ENCODE results near the gene CCN2.

Gene CCN2

GRCh38 chr6:131946992-131947955, 3.9 kb downstream of the CCN2 start:
- H3K27ac ChIP-seq = no peak overlapping the region
- H3K4me3 ChIP-seq (ENCODE audit: low read depth in 1 of 2, low read length in 1 of 2) = no peak overlapping the region
- peaks cover 72% of the 10 kb centered on the region for H3K27me3 ChIP-seq
- H3K36me3 ChIP-seq = no peaks in the 10 kb centered on the region
- TF ChIP-seq CTCF (IDR thresholded peaks at IDR 0.05) = no peak
- peaks cover 0 to 2% of the 10 kb centered on the region in 2 experiments for H3K4me1 ChIP-seq (ENCODE audit: control insufficient read depth in 1 of 2, insufficient read depth in 1 of 2, low read depth in 1 of 2, low read length in 1 of 2)
- H3K9me3 ChIP-seq = no peaks in the 10 kb centered on the region

GRCh38 chr6:131946404-131946991, 4.7 kb downstream of the CCN2 start:
- H3K27me3 ChIP-seq = peaks cover 64% of the 10 kb centered on the region
- H3K4me3 ChIP-seq (ENCODE audit: low read depth in 1 of 2, low read length in 1 of 2) = no peak overlapping the region
- peaks cover 0 to 2% of the 10 kb centered on the region in 2 experiments for H3K4me1 ChIP-seq (ENCODE audit: control insufficient read depth in 1 of 2, insufficient read depth in 1 of 2, low read depth in 1 of 2, low read length in 1 of 2)
- H3K36me3 ChIP-seq = no peaks in the 10 kb centered on the region
- no peak for TF ChIP-seq CTCF (IDR thresholded peaks at IDR 0.05)
- no peak overlapping the region for H3K27ac ChIP-seq
- no peaks in the 10 kb centered on the region for H3K9me3 ChIP-seq

- no peaks in the 10 kb centered on the region for H3K9me3 ChIP-seq
- H3K27ac ChIP-seq = no peak overlapping the region
- no peak for TF ChIP-seq CTCF (IDR thresholded peaks at IDR 0.05)
- no peak overlapping the region for H3K4me3 ChIP-seq (ENCODE audit: low read depth in 1 of 2, low read length in 1 of 2)
- peaks cover 0 to 2% of the 10 kb centered on the region in 2 experiments for H3K4me1 ChIP-seq (ENCODE audit: control insufficient read depth in 1 of 2, insufficient read depth in 1 of 2, low read depth in 1 of 2, low read length in 1 of 2)
- H3K36me3 ChIP-seq = no peaks in the 10 kb centered on the region
- H3K27me3 ChIP-seq = peaks cover 59% of the 10 kb centered on the region
Observed at GRCh38 chr6:131945971-131946370, 5.2 kb downstream of the CCN2 start.

- Histone ChIP-seq H3K36me3 (no peaks in the 10 kb centered on the region), H3K9me3 (no peaks in the 10 kb centered on the region), H3K4me3 (ENCODE audit: low read depth in 1 of 2, low read length in 1 of 2) (no peak overlapping the region), H3K27ac (no peak overlapping the region), H3K27me3 (no peaks in the 10 kb centered on the region), H3K4me1 (ENCODE audit: control insufficient read depth in 1 of 2, insufficient read depth in 1 of 2, low read depth in 1 of 2, low read length in 1 of 2) (no peaks in the 10 kb centered on the region)
- no peak for TF ChIP-seq CTCF (IDR thresholded peaks at IDR 0.05)
Observed at GRCh38 chr6:131937703-131938631, 13.2 kb downstream of the CCN2 start.

- no peak overlapping the region for H3K27ac ChIP-seq
- no peaks in the 10 kb centered on the region for H3K9me3 ChIP-seq
- no peak for TF ChIP-seq CTCF (IDR thresholded peaks at IDR 0.05)
- H3K27me3 ChIP-seq = no peaks in the 10 kb centered on the region
- no peaks in the 10 kb centered on the region for H3K36me3 ChIP-seq
- no peak overlapping the region for H3K4me3 ChIP-seq (ENCODE audit: low read depth in 1 of 2, low read length in 1 of 2)
- no peaks in the 10 kb centered on the region for H3K4me1 ChIP-seq (ENCODE audit: control insufficient read depth in 1 of 2, insufficient read depth in 1 of 2, low read depth in 1 of 2, low read length in 1 of 2)
Observed at GRCh38 chr6:131937226-131937625, 13.9 kb downstream of the CCN2 start.
